Small intestine (tissue), 7 donors: ENCODE measurements around the gene DAB2. TPM values are rescaled to one million over a fixed set of nuclear protein-coding genes. Genes with fewer than 3 reads are reported as not detected.

Source experiments
- DNase-seq, 2 donors: peaks; one replicate each; pipeline versions ENCODE4 v3.0.0 to v3.0.0-alpha.2; 2013
- FAIRE-seq: peaks from 2 replicates; lab custom pipeline; 2012; peaks lifted over from hg19 to GRCh38; lab: Jason Lieb, UNC
- H3K27ac ChIP-seq, 3 donors: one replicate each; pipeline ENCODE4 v1.5.1; 2013; ENCODE audit warnings: low read length in 2 of 3, mild to moderate bottlenecking in 2 of 3, control low read depth in 1 of 3, inconsistent platforms in 1 of 3, low read depth in 1 of 3, moderate library complexity in 1 of 3
- H3K27me3 ChIP-seq, 3 donors: one replicate each; pipeline ENCODE4 v1.6.1; 2013; ENCODE audit warnings: low read length in 3 of 3, inconsistent platforms in 1 of 3; ENCODE audit not compliant: control insufficient read depth in 3 of 3, insufficient read depth in 3 of 3
- H3K36me3 ChIP-seq, 3 donors: one replicate each; pipeline ENCODE4 v1.6.1; 2013; ENCODE audit warnings: low read length in 3 of 3, inconsistent platforms in 1 of 3, low read depth in 1 of 3, mild to moderate bottlenecking in 1 of 3, moderate library complexity in 1 of 3; ENCODE audit not compliant: control insufficient read depth in 3 of 3, insufficient read depth in 2 of 3
- H3K4me1 ChIP-seq, 3 donors: one replicate each; pipeline ENCODE4 v1.6.1; 2013; ENCODE audit warnings: low read length in 2 of 3, inconsistent platforms in 1 of 3, low read depth in 1 of 3, mild to moderate bottlenecking in 1 of 3, moderate library complexity in 1 of 3; ENCODE audit not compliant: control insufficient read depth in 3 of 3, insufficient read depth in 2 of 3
- H3K4me3 ChIP-seq, 3 donors: one replicate each; pipeline ENCODE4 v1.5.1; 2013; ENCODE audit warnings: low read length in 3 of 3, control low read depth in 1 of 3, inconsistent platforms in 1 of 3, low read depth in 1 of 3, mild to moderate bottlenecking in 1 of 3, moderate library complexity in 1 of 3
- H3K9me3 ChIP-seq, 2 donors: one replicate each; pipeline ENCODE4 v1.6.1; 2013; ENCODE audit warnings: low read depth in 1 of 2, low read length in 1 of 2; ENCODE audit not compliant: control insufficient read depth in 2 of 2, insufficient read depth in 1 of 2
- WGBS, 3 donors: extraction: QIAGEN DNeasy Blood & Tissue Kit; methylation state at CpG; one replicate each; pipeline ENCODE4 v1.1.7; 2013; 5-methylcytosine and 5-hydroxymethylcytosine counted together
- polyA plus RNA-seq, 4 donors: library from polyadenylated mRNA; stranded (reverse) in 3 of 4; unstranded in 1 of 4; fragments of 200-250 nt in 3 of 4; fragments of 120-200 nt in 1 of 4; gene quantifications; one replicate each; pipeline versions ENCODE4 v1.2.1 to v1.2.3, GENCODE V29; 2013
- donor health status: healthy with polysubstance abuse.
- donor health status: control.
- donor health status: control.
- donor health status: Bipolar disorder and iron deficiency.
- donor health status: healthy.

The DAB2 gene
- polyA plus RNA-seq, 4 donors = 1.1 to 201 (median 9.9) TPM

DNA sequence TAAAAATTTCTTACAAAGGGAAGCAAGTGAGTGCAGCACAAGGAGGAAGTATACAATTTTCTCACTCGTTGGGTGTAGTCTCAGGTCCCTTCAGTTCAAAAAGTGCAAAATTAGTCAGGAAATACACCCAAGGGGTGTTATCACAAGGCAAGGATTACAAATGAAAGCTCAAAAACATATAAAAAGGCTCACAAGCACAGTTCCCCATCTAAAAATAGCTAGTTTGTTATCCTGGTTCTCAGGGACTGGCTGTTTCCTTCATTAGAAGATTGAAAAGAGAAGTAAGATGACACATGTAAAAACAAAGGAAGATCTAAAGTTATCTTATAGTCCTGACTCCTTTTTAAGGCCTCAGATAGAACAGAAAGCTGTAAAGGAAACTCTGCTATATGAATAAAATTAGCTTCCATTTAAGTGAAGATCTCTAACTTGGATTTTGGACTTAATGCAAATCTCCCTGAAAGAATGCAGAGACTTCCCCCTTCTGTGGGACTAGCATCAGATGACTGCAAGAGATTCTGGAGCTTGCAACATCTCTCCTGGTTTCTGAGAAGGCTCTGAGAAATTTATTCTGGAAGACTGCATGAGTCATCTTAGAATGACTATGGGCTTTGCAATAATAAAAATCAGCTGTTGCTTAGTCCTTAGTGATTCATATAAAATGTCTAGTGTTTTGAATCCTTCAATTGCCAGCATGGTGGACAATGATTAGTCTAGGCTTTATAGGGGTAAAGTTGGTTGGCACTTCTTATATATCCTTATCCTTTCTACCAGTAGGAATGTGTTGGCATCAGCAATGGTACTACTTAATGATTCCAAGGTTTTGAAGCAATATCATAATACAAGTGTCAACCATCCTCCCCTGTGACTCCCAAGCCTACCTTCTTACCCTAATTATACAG lies 25.4 kb downstream of the DAB2 start:
- WGBS, 3 donors = 35 to 69% (median 66%) methylated on average over 1 of the region's 1 CpG
- no peak for FAIRE-seq
- peaks cover 0 to 11% (median 0%) of the 10 kb centered on the region in 3 donors for H3K36me3 ChIP-seq
- DNase-seq = peak; percentile 17 to 86
- H3K27ac ChIP-seq = peak overlapping the region in 2 of 3 donors; percentile 78 to 95
- H3K9me3 ChIP-seq = no peaks in the 10 kb centered on the region
- H3K27me3 ChIP-seq = no peaks in the 10 kb centered on the region
- H3K4me3 ChIP-seq = no peak overlapping the region
- H3K4me1 ChIP-seq = peaks cover 0 to 55% (median 3%) of the 10 kb centered on the region in 3 donors

DNA sequence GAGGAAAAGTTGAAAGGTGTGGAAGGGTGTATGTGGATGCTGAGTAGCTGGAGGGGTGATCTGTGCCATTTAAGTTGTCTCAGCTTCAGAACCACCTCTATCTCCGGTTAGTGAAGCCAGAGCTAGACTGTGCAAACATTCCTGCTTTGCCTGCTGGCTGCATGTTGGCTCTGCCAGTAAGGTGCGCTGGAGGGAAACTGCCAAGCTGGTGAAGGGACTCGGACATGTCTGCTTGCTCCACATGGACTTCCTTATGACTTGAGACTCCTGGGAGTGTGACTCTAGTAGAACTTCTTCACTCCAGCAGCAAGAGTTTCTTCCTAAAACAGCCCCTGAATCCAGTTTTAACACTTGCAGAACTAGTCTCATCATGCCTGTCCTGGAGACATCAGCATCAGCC lies 27.9 kb downstream of the DAB2 start:
- no peak for DNase-seq
- no peak for FAIRE-seq
- Histone ChIP-seq H3K36me3 (peaks cover 0 to 18% (median 0%) of the 10 kb centered on the region in 3 donors), H3K4me1 (peaks cover 0 to 43% (median 3%) of the 10 kb centered on the region in 3 donors), H3K27ac (peak overlapping the region in 1 of 3 donors; percentile 3), H3K4me3 (no peak overlapping the region), H3K27me3 (no peaks in the 10 kb centered on the region), H3K9me3 (no peaks in the 10 kb centered on the region)
- WGBS, 3 donors = 82 to 91% (median 88%) methylated on average over 3 of the region's 3 CpGs

- no peaks in the 10 kb centered on the region for H3K27me3 ChIP-seq
- H3K36me3 ChIP-seq = peaks cover 0 to 21% (median 0%) of the 10 kb centered on the region in 3 donors
- FAIRE-seq = no peak
- H3K4me3 ChIP-seq = no peak overlapping the region
- peaks cover 0 to 35% (median 0%) of the 10 kb centered on the region in 3 donors for H3K4me1 ChIP-seq
- no peak for DNase-seq
- no peaks in the 10 kb centered on the region for H3K9me3 ChIP-seq
- H3K27ac ChIP-seq = no peak overlapping the region
Observed at GRCh38 chr5:39395521-39395920, 29.3 kb downstream of the DAB2 start.

GRCh38 chr5:39394946-39395345 lies 29.8 kb downstream of the DAB2 start:
- 53 to 65% (median 56%) methylated on average over 3 of the region's 3 CpGs for WGBS, 3 donors
- FAIRE-seq = no peak

DNA sequence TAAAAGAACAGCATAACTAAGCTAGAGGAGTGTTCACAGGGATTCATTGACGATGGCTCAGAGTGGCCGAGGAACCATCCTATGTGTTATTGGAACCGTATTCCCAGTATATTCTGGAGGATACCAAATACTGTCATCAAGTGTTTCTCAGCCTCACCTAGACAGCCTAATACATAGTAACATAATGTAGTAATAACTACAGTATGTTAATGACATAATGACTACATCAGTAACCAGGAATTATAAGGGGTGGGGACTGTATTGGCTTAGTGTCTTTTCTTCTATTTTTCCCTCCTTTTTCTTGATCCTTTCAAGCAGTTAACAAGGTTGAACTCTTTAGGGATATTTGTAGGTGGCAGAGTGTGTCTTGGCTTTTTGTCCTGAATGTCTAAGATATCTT lies 33.8 kb downstream of the DAB2 start:
- no peaks in the 10 kb centered on the region for H3K9me3 ChIP-seq
- H3K4me3 ChIP-seq = no peak overlapping the region
- FAIRE-seq (no peak), DNase-seq (no peak)
- peaks cover 0 to 18% (median 0%) of the 10 kb centered on the region in 3 donors for H3K36me3 ChIP-seq
- H3K4me1 ChIP-seq = peaks cover 0 to 2% (median 0%) of the 10 kb centered on the region in 3 donors
- H3K27me3 ChIP-seq = no peaks in the 10 kb centered on the region
- H3K27ac ChIP-seq = no peak overlapping the region
- WGBS, 3 donors = 89 to 95% (median 93%) methylated on average over 3 of the region's 3 CpGs

More at GRCh38 chr5:39394946-39395345, 29.8 kb downstream of the DAB2 start:
- H3K4me3 ChIP-seq = no peak overlapping the region
- peaks cover 0 to 29% (median 0%) of the 10 kb centered on the region in 3 donors for H3K4me1 ChIP-seq
- peak overlapping the region in 1 of 3 donors; percentile 79 for H3K27ac ChIP-seq
- no peaks in the 10 kb centered on the region for H3K27me3 ChIP-seq
- no peak for DNase-seq
- no peaks in the 10 kb centered on the region for H3K9me3 ChIP-seq
- H3K36me3 ChIP-seq = peaks cover 0 to 24% (median 0%) of the 10 kb centered on the region in 3 donors

GRCh38 chr5:39387293-39387692 lies 37.5 kb downstream of the DAB2 start:
- 87 to 95% (median 93%) methylated on average over 2 of the region's 2 CpGs for WGBS, 3 donors
- no peak for DNase-seq
- Histone ChIP-seq H3K36me3 (peaks cover 0 to 21% (median 0%) of the 10 kb centered on the region in 3 donors), H3K27me3 (peaks cover 0 to 3% (median 0%) of the 10 kb centered on the region in 3 donors), H3K4me1 (no peaks in the 10 kb centered on the region), H3K4me3 (no peak overlapping the region), H3K9me3 (no peaks in the 10 kb centered on the region), H3K27ac (no peak overlapping the region)
- no peak for FAIRE-seq

DNA sequence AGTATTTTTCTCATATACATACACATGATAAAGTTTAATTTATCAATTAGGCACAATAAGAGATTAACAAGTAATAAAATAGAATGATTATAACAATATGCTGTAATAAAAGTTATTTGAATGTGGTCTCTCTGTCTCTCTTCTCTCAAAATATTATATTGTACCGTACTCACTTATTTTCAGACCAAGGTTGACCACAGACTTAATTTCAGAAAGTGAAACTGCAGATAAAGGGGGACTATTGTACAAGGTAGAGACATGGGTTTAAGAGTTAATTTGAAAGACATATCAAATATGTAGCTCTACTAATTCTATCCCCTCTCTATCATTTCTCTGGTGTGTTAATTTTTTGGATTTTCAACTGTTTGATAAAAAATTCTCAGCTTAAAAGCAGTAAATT lies 40.5 kb downstream of the DAB2 start:
- DNase-seq (no peak), FAIRE-seq (no peak)
- Histone ChIP-seq H3K27ac (no peak overlapping the region), H3K27me3 (peaks cover 0 to 3% (median 0%) of the 10 kb centered on the region in 3 donors), H3K4me3 (no peak overlapping the region), H3K36me3 (peaks cover 0 to 19% (median 0%) of the 10 kb centered on the region in 3 donors), H3K9me3 (no peaks in the 10 kb centered on the region), H3K4me1 (no peaks in the 10 kb centered on the region)
- WGBS, 3 donors = 68 to 71% (median 70%) methylated on average over 1 of the region's 1 CpG

DNA sequence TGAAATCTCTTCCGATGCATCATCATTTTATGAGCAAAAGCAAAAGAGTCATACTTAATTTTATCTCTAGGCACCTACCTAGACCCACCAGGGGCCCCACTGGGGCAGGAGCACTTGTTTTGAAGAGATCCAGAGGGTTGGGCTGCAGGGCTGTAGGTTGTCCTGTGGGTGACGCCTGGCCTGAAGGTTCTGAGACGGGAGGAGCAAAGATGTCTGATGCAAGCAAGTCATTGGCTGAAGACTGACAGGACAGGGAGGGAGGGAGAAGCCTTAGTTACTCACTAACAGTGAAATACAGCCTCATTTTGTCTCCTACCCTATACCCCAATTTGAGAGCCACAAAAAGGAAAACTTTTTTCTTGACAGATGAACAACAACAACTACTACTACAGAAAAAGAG lies 43.4 kb downstream of the DAB2 start:
- H3K4me3 ChIP-seq = no peak overlapping the region
- peaks cover 0 to 3% (median 0%) of the 10 kb centered on the region in 3 donors for H3K27me3 ChIP-seq
- H3K9me3 ChIP-seq = no peaks in the 10 kb centered on the region
- no peak overlapping the region for H3K27ac ChIP-seq
- WGBS, 3 donors = 78 to 84% (median 82%) methylated on average over 3 of the region's 3 CpGs
- H3K36me3 ChIP-seq = peaks cover 0 to 34% (median 0%) of the 10 kb centered on the region in 3 donors
- no peak for DNase-seq
- no peak for FAIRE-seq
- no peaks in the 10 kb centered on the region for H3K4me1 ChIP-seq
